NCI-H2107 (cell line): Measurements from ENCODE around the gene MRPL2.

Source experiments
- DNase-seq: peaks from one replicate; lab custom pipeline; 2025; lab: John Stamatoyannopoulos, UW

The MRPL2 gene

DNA sequence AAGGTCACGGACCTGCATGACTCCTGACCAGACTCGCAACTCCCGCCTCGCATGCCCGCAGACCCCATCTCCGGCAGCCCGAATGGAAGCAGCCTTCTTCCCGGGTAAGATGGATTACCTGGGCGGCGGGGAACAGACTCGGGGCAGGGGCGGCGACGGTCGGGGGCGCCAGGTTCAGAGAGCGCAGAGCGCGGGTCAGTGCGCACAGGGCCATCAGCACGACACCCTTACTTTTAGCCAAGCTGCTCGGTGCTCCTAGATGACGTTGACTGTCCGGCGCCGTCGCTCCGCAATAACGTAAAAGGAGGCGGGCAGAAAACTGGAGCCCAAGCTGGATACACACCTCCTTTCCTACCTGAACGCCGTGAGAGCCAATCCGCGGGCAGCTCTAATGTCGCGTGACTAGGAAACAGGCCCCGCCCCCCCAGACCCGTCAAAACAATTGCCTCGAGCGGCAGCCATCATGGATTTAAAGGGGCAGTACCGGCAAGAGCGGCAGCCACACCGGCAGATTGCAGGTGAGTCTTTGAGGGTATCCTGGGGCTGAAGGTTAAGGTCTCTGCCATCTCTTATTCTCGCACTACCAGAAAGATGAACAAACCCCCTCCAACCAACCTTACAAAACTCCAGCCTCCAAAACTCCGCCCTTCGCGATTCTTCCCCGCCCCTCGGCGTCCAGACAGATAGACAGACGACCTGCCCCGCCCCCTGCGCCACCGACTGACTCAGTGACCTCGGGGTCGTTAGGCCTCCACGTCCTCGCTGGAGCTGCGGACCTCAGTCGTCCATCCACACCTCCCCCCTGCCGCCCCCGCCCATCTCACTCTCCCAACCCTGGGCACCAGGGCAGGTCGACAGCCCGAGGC lies at the start of gene MRPL2, which contains the start of gene KLC4:
MRPL2 (minus strand) TSS at position 267 of the 866 bp plus-strand sequence; CDS start at position 214, 53 bp downstream.
KLC4 (plus strand) TSS at position 464 of the 866 bp plus-strand sequence. CDS start 1,705 bp downstream, outside the sequence.
- peak; percentile 91 for DNase-seq

DNA sequence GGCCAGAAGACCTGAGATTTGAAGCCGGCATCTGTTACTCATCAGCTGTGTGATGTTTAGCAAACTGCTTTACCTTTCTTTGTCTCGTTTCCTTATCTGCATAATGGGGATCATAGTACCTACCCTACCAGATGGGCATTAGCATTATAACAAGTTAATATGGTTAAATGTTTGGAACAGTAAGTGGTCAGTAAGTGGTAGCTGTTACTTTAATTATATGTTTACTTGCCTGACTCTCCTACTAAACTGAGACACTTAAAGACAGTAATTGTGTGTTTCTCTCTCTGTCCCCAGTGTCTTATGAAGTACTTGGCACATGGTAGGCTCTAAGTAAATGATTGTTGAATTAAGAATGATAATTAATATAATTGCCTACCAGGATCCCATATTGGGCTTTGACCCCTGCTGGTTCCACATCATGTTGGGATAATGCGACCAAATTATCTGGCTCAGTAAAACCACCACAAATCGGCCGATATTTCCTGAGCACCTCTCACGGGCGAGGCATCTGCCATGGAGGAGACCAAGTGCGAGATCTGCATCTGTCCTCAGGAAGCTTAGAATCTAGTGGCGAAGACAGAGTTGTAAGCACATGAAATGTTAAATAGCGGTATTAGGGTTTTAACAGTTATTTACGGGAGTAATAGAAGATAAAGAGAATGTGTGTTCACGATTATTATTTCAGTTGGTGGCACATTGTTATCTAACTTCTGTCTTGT lies 48.3 kb upstream of the MRPL2 start:
- no peak for DNase-seq

DNA sequence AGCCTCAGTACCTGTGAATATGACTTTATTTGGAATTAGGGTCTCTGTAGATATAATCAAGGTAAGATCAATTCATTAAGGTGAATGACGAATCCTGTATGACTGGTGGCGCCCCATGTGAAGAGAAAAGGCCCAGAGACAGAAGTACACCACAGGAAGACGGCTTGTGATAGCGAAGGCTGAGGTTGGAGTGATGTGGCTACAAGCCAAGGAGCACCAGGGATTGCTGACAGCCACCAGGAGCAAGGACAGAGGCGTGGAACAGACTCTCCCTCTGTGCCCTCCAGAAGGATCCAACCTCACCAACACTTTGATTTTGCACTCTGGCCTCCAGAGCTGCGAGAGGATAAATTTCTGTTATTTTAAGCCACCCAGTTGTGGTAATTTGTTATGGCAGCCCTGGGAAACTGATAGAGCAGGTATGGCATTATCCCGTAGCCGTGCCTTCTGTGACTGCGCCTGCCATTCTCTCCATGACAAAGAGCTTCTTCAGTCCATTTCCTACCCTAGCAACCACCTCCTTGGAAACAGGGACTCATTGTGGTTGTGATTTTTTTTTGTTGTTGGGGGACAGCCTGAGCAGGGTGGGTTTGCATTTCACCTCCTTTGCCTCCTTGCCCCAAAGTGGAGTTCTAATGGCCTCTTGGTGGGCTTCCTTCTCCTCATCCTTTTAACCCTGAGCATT lies 46.4 kb upstream of the MRPL2 start:
- DNase-seq = no peak

DNA sequence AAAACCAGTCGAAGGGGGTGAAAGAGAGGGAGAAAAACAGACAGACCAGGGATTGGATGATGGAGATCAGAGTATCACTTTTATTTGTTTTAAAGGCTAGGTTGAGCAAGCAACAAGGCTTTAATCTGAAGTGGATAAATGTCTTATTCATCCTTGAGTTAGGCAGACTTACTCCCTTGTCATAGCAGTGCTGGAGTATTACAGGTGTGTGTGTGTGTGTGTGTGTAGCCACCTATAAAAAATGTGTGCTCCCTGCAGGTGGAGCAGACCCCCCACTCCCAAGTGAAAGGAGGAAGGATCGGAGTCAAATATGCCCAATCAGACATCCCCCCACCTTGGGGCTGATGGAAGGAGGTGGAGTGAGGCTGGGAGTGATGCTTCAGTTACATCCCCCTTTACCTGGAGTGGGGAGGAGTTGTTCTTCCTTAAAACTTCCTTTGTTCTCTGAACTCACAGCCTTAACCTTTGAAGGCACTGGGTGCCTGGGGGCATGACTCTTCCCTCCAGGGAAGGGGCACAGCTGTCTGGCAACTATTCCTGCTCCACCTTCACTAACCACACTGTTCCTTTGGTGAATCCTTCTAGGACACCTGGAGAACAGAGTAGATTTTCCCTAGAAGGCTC lies 44.1 kb upstream of the MRPL2 start:
- DNase-seq = no peak

DNA sequence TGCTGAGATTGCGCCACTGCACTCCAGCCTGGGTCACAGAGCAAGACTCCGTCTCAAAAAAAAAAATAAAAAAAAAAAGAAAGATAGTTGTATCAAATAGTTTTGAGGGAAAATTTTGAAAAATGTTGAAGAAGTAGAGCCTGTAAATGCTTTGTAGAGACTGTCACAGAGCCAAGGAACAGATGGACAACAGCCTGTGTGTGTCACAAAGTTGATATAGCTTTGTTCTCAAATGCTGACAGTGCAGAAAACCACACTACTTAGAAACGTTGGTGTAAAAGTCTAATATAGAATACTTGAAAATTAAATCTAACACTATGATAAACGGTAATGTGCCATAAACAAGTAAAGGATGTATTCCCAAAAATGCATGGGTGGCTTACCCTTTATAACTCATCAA lies 42.3 kb upstream of the MRPL2 start:
- no peak for DNase-seq

DNA sequence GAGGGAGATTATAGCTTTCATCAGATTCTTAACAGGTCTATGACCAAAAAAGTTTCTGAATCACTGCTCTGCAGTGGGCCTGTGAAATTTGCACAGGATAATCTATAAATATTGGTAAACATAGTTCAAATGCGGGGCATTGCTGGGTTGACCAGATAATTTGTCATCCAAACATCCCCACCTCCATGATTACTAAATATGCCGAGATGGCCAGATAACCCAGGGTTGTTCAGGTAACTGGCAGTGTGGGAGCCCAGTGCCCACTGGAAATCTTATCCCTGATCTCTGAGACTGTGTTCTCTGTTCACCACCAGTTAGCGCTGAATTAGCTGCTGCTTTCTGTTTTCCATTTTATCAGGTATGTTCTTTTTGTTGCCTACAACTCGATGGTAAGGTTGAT lies 38.3 kb upstream of the MRPL2 start:
- no peak for DNase-seq

DNA sequence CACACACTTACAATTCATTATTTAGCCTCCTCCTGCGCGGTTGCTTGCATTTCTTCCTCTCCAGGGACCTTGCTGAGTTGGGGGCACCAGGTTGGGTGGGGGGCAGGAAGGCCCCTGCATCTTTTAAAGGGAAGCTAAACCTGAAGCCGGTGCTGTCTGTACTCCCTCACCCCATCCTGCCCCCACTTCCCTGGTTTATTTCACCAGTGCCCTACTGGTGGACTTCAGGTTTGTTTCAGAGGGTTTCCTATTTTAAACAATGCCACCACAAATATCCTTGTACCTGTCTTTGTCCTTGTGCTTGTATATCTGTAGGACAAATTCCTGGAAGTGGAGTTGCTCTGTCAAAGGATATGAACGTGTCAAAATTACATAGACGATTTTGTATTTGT lies 37.9 kb upstream of the MRPL2 start:
- no peak for DNase-seq

DNA sequence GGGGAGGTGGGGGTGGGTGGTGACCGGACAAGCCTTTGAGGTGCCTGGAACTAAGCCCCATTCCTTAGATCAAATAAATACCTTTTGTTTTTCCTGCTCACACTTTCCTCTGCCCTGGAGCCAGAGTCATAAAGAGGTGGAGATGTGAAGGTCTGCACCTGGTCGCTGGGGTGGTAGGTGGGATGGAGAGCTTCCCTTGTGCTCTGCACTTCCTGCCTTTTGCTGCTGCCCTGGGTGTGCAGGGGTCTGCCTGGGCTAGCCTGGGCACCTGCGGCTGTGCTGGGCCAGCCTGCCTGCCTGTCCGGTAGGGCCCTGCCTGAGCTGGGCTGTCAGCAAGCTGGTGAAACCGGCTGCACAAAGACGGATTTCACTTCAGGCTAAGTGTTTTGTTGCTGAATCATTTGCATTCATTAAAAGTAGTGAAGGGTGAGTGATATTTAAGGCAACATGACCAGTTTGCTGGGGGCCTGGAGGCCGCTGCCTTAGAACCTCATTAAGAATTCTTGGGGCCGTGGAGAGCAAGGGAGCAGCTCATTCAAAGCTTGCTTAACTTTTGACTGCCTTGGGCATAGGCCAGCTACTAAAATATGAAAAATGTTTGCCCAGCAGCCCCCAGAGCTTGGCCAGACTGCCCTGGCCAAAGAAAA lies 37.3 kb upstream of the MRPL2 start:
- no peak for DNase-seq

DNA sequence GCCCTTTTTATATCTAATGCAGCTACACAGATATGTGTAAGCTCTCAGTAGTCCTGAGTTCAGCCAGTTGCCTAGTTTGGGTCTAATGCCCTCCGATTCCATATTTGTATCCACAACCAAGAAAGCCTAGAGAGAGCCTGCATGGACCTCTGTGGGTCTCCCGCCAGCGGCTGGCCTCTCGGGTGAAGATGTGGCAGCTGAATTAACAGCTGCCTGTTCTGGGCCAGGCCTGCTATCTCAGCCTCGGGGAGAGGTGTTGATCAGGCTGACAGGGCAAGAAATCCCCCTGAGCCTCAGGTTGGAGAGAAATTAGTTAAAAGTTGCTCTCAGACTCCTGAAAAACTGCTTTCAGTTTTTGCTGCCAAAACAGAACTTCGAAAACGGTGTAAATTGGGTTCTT lies 36.7 kb upstream of the MRPL2 start:
- no peak for DNase-seq

DNA sequence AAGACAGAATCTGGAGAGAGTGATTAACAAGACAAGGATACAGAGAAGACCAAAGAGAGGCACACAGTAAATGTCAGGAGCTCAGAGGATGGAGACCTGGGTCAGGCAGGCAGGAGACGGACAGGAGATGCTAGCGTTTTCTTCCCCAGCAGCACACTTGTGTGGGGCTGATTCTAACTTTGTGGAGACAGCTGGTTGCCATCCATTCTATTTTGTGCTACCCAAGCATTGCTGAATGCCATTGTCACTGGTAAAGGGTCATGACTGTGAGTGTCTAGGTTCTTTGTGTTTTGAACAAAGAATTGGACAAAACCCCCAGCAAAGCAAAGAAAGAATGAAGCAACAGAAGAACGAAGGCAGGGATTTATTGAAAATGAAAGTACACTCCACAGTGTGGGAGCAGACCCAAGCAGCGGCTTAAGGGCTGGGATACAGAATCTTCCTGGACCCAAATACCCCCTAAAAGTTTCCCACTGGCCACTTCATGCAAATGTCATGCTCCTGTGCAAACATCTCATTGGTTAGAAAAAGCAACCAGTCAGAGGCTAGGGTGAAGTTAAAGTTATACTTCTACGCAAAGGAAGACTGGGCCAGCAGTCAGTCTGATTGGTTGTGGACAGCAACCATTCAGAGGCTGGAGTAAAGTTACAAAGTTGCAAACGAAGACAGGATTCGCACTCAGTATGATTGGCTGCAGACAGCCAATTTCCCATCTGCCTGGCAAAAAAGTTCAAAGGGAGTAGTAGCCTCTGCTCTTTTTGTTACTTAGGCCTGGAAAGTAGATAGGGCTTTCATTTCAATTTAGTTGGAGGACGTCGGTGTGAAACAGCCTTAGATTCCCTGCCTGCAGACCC lies 34.4 kb upstream of the MRPL2 start:
- no peak for DNase-seq

DNA sequence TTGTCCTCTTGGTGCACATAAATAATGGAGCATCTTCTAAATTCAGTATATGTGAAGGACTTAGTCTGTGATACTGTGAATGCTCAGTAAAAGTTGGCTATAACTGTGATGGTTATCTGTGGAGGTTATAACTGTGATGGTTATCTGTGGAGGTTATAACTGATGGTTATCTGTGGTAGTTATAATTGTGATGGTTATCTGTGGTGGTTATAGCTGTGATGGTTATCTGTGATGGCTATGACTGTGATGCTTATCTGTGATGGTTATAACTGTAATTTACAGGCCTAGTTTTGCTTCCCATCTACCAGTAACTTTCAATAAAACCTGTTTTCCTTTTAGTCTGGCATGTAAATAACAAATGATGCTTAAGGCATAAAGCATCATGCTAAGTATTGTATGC lies 33.4 kb upstream of the MRPL2 start:
- DNase-seq = no peak

DNA sequence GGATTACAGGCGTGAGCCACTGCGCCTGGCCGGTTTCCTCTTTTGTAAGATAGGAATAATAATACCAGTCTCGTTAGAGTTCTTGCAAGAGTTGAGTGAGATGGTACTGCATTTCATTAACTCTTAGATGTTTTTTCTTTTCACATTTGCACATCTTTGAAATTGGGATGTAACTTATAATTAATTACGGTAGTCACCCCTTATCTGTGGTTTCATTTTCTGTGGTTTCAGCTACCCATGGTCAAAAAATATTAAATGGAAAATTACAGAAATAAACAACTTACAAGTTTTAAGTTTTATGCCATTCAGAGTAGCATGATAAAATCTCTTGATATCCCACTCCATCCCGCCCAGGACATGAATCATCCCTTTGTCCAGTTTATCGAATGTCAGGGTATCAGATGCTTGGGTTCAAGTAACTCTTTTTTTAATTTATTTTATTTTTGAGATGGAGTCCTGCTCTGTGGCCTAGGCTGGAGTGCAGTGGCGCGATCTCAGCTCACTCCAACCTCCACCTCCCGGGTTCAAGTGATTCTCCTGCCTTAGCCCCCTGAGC lies 32.3 kb upstream of the MRPL2 start:
- DNase-seq = no peak

DNA sequence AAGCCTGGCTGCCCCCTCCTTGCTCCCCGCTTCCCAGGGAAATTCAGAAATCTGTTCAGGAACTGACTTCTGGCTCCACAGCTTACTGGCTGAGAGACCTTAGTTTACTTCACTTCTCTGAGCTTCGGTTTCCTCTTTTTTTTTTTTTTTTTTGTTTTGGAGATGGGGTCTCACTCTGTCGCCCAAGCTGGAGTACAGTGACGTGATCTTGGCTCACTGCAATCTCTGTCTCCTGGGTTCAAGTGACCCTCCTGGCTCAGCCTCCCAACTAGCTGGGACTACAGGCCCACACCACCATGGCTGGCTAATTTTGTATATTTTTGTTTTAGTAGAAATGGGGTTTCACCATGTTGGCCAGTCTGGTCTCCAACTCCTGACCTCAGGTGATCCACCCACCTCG lies 31.8 kb upstream of the MRPL2 start:
- no peak for DNase-seq

DNA sequence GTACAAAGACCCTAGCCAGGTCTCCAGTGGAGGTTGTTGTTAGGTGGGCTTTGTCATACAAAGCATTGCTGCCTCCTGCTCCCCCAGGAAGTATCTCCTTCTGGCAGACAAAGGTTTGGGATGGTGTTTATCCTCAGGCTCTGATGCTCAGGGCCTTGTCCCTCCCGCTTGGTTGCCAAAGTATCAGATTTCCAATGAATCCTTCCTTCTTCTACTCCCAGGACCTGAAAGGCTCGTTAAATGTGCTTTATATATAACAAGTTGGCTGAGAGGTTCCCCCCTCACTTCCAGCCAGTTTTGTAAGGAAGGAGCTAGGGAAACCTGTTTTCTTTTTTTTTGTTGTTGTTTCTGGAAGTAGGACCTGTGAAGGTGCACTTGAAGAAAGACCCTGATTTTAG lies 31.3 kb upstream of the MRPL2 start:
- no peak for DNase-seq

DNA sequence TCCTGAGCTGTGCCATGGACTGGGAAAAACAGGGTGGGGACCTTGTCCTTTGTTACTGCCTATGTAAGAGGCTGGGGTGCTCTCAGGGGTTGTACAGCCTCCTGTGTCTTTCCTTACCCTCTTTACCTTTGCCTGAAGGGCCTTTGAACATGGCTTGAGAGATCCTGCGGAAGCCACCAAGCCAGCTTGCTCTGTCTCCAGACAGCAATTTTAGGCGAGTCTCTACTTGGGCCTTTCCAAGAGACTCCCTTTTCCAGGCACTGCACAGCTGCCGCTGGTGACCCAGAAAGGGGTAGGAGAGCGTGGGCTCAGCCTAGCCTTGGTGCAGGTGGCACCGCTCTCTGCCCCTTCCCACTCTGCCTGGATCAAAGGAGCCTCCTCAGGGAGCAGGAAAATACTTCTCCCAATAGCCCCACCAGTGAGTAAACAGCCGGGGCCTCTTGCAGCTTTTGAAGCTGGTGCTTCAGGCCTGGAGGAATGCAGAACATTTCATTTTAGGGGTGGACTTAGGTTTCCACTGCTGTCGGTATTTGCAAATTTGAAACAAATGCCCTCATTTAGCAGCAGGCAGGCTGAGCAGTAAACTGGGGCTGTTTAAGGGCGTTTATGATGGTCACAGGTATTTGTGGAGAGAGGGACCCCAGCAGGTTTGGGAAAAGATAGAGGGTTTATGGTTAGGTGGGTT lies 30.8 kb upstream of the MRPL2 start:
- DNase-seq = no peak

DNA sequence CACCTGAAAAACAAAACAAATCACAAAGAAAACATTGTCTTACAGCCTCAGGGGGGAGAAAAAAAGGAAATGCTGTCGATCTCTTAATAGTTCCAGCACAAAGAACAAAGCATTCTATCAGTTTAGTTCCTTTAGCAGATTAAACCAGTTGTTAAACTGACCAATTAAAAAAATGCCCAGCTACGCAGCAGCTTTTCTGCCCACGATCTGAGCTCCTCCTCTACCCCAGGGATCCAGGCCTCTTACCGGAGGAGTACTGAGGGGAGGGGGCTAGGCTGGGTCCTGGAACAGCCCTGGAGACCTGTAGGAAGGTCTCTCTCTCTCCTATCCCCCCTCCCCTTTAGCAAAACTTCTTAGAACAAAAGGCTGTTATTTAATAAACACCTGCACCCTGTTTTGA lies 30.2 kb upstream of the MRPL2 start:
- no peak for DNase-seq

DNA sequence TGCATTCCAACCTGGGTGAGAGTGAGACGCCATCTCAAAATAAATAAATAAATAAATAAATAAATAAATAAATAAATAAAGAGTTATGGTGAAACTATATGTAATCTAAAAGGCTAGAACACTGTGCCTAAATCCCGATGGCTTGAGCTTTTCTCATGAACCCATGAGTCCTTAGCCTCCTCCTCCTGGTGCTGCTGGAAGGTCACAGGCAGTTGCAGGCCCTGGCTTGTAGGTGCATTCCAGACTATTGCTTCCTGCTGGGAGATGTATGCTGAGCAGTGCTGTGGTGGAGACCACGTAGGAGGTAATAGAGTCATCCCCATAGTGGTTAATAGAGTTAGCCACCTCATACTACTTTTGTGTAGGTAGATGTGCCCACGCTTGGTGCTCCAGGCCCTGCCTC lies 29.4 kb upstream of the MRPL2 start:
- DNase-seq = no peak

DNA sequence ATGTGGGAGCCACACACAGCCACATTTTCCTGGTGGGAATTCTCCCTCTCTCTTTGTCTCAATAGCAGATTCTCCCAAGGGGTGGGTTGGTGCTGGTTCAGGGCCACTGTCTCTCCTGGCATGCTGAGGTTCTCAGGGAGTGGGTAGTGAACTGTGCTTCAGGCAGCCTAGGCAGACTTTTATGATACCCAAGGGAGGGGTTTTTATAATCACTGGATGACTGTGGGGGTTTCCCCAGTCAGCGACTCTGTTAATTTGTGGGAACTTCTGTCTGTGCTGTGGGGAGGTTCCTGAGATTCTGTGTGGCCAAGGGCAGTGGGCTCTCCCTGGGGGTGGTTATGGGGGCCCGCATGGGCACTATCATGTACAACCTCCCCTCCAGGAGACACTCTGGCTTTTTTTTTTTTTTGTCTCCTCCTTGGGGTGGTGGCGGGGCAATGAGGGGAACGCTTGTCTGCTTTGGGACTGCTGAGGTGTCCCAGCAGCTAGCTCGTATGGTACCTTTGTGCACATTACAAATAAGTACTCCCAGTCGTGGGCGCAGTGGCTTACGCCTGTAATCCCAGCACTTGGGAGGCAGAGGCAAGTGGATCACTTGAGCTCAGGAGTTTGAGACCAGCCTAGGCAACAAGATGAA lies 26.9 kb upstream of the MRPL2 start:
- DNase-seq = no peak
